ENCODE results near the gene EN2.

- no peak for TF ChIP-seq CTCF (IDR thresholded peaks at IDR 0.05; ENCODE audit: borderline replicate concordance, extremely low read depth, low read length, poor library complexity, severe bottlenecking)
- TF ChIP-seq EZH2 (IDR thresholded peaks at IDR 0.05; ENCODE audit: borderline replicate concordance, low read depth, low read length, severe bottlenecking), result no peak
Measured at GRCh38 chr7:155450970-155451801, 6.7 kb upstream of the EN2 start.

Measured in DND-41 (cell line).